SK-N-SH (cell line): Measurements from ENCODE around the gene CBS.

Experiments
- CHD2 ChIP-seq: fragments of 150-350 bp; IDR thresholded peaks from 2 replicates; pipeline ENCODE4 v1.6.1; 2018; ENCODE audit warnings: low read length; ENCODE audit not compliant: partially characterized antibody
- EP300 ChIP-seq, 2 experiments: IDR thresholded peaks; 2 replicates each; pipeline versions ENCODE4 v1.4.0 to v1.6.1; 2012; ENCODE audit warnings: borderline replicate concordance in 1 of 2, low read depth in 1 of 2, low read length in 1 of 2
- POLR2AphosphoS5 ChIP-seq: IDR thresholded peaks from 2 replicates; pipeline ENCODE4 v1.6.1; 2012; ENCODE audit warnings: low read depth, low read length
- SMC3 ChIP-seq: IDR thresholded peaks from 2 replicates; pipeline ENCODE4 v1.6.1; 2012; ENCODE audit warnings: low read depth, low read length, improper control_type of control experiment
- TF ChIP-seq, protein P1 (sequence below): IDR thresholded peaks from 2 replicates; pipeline ENCODE4 v1.4.0; 2012; ENCODE audit warnings: low read depth
- TF ChIP-seq, protein P2 (sequence below): fragments of 200-600 bp; sonication (generic); IDR thresholded peaks from 2 replicates; pipeline ENCODE4 v1.6.1; 2017; ENCODE audit warnings: antibody characterized with exemption, mild to moderate bottlenecking, moderate library complexity
- TF ChIP-seq, protein P3 (sequence below): fragments of 150-350 bp; IDR thresholded peaks from 2 replicates; pipeline ENCODE4 v1.6.1; 2016; ENCODE audit warnings: mild to moderate bottlenecking, low read depth, low read length
- TF ChIP-seq, protein P4 (sequence below): IDR thresholded peaks from 2 replicates; pipeline ENCODE4 v1.4.0; 2012; ENCODE audit warnings: low read depth, borderline replicate concordance

DNA sequence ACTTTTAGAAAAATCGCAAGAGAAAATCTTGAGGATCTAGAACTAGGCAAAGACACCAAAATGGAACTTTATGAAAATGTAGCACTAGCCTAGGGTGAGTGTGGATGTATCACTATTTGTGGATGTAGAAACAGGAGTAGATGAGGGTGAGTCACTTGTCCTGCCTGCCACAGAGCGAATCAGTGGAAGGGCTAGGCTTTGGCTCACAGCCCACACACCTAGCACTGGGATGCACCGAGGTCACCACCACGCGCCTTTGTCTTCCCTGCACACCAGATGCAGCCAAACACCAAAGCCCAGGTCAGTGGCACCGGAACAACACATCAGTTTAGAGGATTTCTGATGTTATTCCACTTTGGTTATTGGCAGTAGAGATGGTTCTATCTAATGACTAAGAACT, 63.0 kb downstream of the CBS start:
- TF ChIP-seq, protein P1, sequence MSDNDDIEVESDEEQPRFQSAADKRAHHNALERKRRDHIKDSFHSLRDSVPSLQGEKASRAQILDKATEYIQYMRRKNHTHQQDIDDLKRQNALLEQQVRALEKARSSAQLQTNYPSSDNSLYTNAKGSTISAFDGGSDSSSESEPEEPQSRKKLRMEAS: no peak
- TF ChIP-seq, protein P2, sequence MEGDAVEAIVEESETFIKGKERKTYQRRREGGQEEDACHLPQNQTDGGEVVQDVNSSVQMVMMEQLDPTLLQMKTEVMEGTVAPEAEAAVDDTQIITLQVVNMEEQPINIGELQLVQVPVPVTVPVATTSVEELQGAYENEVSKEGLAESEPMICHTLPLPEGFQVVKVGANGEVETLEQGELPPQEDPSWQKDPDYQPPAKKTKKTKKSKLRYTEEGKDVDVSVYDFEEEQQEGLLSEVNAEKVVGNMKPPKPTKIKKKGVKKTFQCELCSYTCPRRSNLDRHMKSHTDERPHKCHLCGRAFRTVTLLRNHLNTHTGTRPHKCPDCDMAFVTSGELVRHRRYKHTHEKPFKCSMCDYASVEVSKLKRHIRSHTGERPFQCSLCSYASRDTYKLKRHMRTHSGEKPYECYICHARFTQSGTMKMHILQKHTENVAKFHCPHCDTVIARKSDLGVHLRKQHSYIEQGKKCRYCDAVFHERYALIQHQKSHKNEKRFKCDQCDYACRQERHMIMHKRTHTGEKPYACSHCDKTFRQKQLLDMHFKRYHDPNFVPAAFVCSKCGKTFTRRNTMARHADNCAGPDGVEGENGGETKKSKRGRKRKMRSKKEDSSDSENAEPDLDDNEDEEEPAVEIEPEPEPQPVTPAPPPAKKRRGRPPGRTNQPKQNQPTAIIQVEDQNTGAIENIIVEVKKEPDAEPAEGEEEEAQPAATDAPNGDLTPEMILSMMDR: no peak
- TF ChIP-seq, protein P3, sequence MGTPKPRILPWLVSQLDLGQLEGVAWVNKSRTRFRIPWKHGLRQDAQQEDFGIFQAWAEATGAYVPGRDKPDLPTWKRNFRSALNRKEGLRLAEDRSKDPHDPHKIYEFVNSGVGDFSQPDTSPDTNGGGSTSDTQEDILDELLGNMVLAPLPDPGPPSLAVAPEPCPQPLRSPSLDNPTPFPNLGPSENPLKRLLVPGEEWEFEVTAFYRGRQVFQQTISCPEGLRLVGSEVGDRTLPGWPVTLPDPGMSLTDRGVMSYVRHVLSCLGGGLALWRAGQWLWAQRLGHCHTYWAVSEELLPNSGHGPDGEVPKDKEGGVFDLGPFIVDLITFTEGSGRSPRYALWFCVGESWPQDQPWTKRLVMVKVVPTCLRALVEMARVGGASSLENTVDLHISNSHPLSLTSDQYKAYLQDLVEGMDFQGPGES: no peak
- no peak for TF ChIP-seq SMC3
- no peak for TF ChIP-seq CHD2
- TF ChIP-seq EP300 (IDR thresholded peaks at IDR 0.05; ENCODE audit: borderline replicate concordance in 1 of 2, low read depth in 1 of 2, low read length in 1 of 2): no peak
- TF ChIP-seq, protein P4, sequence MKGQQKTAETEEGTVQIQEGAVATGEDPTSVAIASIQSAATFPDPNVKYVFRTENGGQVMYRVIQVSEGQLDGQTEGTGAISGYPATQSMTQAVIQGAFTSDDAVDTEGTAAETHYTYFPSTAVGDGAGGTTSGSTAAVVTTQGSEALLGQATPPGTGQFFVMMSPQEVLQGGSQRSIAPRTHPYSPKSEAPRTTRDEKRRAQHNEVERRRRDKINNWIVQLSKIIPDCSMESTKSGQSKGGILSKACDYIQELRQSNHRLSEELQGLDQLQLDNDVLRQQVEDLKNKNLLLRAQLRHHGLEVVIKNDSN: no peak
- no peak for TF ChIP-seq POLR2AphosphoS5
